Caco-2 (cell line): ENCODE results near the gene TCF12. TPM values are rescaled to one million over a fixed set of nuclear protein-coding genes. Genes with fewer than 3 reads are reported as not detected.

ENCODE experiments used
- BruUV-seq: library from RNA; stranded (reverse); fragments of 400-500 nt; replicated peaks from 2 replicates; lab custom pipeline; 2021; lab: Mats Ljungman, UMichigan
- CTCF ChIA-PET: fragments of 300-600 bp; sonication (Branson Sonifier 250); formaldehyde crosslinking; loops from one replicate; lab custom pipeline; 2022; ENCODE audit warnings: antibody characterized with exemption; lab: Charles Lee
- POLR2A ChIA-PET: fragments of 300-600 bp; sonication (Branson Sonifier 250); formaldehyde crosslinking; loops from one replicate; lab custom pipeline; 2022; ENCODE audit warnings: antibody characterized with exemption; lab: Charles Lee
- DNase-seq, 2 experiments: peaks; one replicate each; pipeline versions ENCODE4 v3.0.0 to v3.0.0-alpha.2; 2020 to 2022
- H3K27me3 ChIP-seq: replicated peaks from 2 replicates; pipeline ENCODE4 v1.6.0; 2011; ENCODE audit warnings: low read length; ENCODE audit not compliant: control insufficient read depth, insufficient read depth
- H3K36me3 ChIP-seq: 2 replicates; pipeline ENCODE4 v1.5.1; 2011; ENCODE audit warnings: low read length; ENCODE audit not compliant: control insufficient read depth, insufficient read depth
- H3K4me1 ChIP-seq: fragments of 250-450 bp; sonication (Bioruptor Pico); 2 replicates; pipeline ENCODE4 v1.5.1; 2020; ENCODE audit warnings: mild to moderate bottlenecking
- H3K4me3 ChIP-seq: 2 replicates; pipeline ENCODE4 v1.5.1; 2011; ENCODE audit warnings: low read depth, mild to moderate bottlenecking, control low read depth, low read length
- H3K9me3 ChIP-seq: fragments of 250-450 bp; sonication (Bioruptor Pico); 2 replicates; pipeline ENCODE4 v1.5.1; 2020; ENCODE audit warnings: mild to moderate bottlenecking, moderate library complexity
- H3K27ac Mint-ChIP-seq: one replicate; pipeline ENCODE4 v1.8.0; 2022; ENCODE audit warnings: mixed read lengths; ENCODE audit not compliant: unreplicated experiment
- H3K27me3 Mint-ChIP-seq: one replicate; pipeline ENCODE4 v1.8.0; 2022; ENCODE audit warnings: mixed read lengths; ENCODE audit not compliant: insufficient read depth, unreplicated experiment
- H3K36me3 Mint-ChIP-seq: one replicate; pipeline ENCODE4 v1.8.0; 2022; ENCODE audit warnings: mild to moderate bottlenecking, mixed read lengths; ENCODE audit not compliant: insufficient read depth, unreplicated experiment
- H3K4me1 Mint-ChIP-seq: one replicate; pipeline ENCODE4 v1.8.0; 2022; ENCODE audit warnings: low read depth, mixed read lengths; ENCODE audit not compliant: unreplicated experiment
- H3K4me3 Mint-ChIP-seq: one replicate; pipeline ENCODE4 v1.8.0; 2022; ENCODE audit warnings: mild to moderate bottlenecking, moderate library complexity, mixed read lengths; ENCODE audit not compliant: unreplicated experiment
- H3K9me3 Mint-ChIP-seq: one replicate; pipeline ENCODE4 v1.8.0; 2022; ENCODE audit warnings: mixed read lengths; ENCODE audit not compliant: unreplicated experiment
- intact Hi-C: fragments of 100-400 bp; cut with micrococcal nuclease; formaldehyde crosslinking; loops from one replicate; pipeline ENCODE4 v1.10.0; 2022; ENCODE audit not compliant: unreplicated experiment
- total RNA-seq: library from RNA; stranded (reverse); gene quantifications from 2 replicates; pipeline ENCODE4 v1.2.3, GENCODE V29; 2022
- TF ChIP-seq, protein P1 (sequence below), 2 experiments: fragments of 200-600 bp in 1 of 2; IDR thresholded peaks; 1 replicate in 1 of 2; 2 replicates in 1 of 2; pipeline versions ENCODE4 v1.5.1 to v1.8.0; 2011 to 2022; ENCODE audit warnings: antibody characterized with exemption in 1 of 2, control low read depth in 1 of 2, inconsistent platforms in 1 of 2, low read depth in 1 of 2, low read length in 1 of 2, mild to moderate bottlenecking in 1 of 2, moderate library complexity in 1 of 2; ENCODE audit not compliant: insufficient read depth in 1 of 2, severe bottlenecking in 1 of 2, unreplicated experiment in 1 of 2

Gene TCF12
- total RNA-seq, 1 experiment from 2014 or later, result 64.4 TPM

DNA sequence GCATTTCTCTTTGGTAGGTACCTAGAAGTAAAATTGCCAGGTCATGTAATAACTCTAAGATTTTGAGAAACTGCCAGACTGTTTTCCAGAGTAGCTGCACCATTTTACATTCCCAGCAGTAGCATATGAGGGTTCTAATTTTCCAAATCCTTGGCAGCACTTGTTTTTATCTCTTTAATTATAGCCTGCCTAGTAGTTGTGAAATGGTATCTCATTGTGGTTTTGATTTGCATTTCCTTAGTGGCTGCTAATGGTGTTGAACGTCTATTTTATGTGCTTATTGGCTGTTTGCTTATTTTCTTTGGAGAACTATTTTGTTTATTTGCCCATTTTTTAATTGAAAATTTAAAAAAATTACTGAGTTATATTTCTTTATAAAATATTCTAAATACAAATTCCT lies 117.9 kb downstream of the TCF12 start:
- H3K4me3 ChIP-seq, result no peak overlapping the region
- peaks cover 6% of the 10 kb centered on the region for H3K4me1 Mint-ChIP-seq
- intact Hi-C loops, result no loop called here
- H3K9me3 Mint-ChIP-seq, result no peaks in the 10 kb centered on the region
- H3K27me3 Mint-ChIP-seq, result no peaks in the 10 kb centered on the region
- no peak for DNase-seq
- ChIA-PET CTCF (no interaction called here), POLR2A (no interaction called here)
- TF ChIP-seq, protein P1, sequence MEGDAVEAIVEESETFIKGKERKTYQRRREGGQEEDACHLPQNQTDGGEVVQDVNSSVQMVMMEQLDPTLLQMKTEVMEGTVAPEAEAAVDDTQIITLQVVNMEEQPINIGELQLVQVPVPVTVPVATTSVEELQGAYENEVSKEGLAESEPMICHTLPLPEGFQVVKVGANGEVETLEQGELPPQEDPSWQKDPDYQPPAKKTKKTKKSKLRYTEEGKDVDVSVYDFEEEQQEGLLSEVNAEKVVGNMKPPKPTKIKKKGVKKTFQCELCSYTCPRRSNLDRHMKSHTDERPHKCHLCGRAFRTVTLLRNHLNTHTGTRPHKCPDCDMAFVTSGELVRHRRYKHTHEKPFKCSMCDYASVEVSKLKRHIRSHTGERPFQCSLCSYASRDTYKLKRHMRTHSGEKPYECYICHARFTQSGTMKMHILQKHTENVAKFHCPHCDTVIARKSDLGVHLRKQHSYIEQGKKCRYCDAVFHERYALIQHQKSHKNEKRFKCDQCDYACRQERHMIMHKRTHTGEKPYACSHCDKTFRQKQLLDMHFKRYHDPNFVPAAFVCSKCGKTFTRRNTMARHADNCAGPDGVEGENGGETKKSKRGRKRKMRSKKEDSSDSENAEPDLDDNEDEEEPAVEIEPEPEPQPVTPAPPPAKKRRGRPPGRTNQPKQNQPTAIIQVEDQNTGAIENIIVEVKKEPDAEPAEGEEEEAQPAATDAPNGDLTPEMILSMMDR (IDR thresholded peaks at IDR 0.05; ENCODE audit: insufficient read depth in 1 of 2, low read depth in 1 of 2, low read length in 1 of 2, severe bottlenecking in 1 of 2, unreplicated experiment in 1 of 2), result no peak
- no peaks in the 10 kb centered on the region for H3K36me3 ChIP-seq
- no TSS peak for BruUV-seq
- H3K9me3 ChIP-seq, result no peaks in the 10 kb centered on the region
- H3K4me1 ChIP-seq, result no peaks in the 10 kb centered on the region; the same call in 1 of the 2 replicates
- no peak overlapping the region for H3K4me3 Mint-ChIP-seq
- H3K27me3 ChIP-seq, result no peaks in the 10 kb centered on the region
- no peak overlapping the region for H3K27ac Mint-ChIP-seq
- no peaks in the 10 kb centered on the region for H3K36me3 Mint-ChIP-seq

DNA sequence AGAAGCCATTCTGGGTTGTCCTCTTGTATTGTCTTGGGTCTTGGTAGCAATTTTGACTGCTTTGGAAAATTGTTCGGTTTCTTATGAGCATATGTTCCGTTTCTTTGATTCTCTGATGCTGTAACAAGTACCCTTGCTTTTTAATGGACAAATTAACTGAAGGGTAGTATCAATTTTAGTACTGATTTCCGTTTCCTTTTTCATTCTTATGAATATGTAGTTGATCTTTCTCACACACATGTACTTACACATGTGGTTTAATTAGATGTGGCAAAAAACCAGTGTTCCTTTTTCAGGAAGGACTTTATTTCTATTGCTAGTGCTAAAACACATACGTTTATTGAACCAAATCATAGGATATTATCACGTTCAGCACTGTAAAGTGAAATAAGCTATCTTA lies 119.1 kb downstream of the TCF12 start:
- Histone ChIP-seq H3K4me3 (no peak overlapping the region), H3K27me3 (no peaks in the 10 kb centered on the region), H3K4me1 (no peaks in the 10 kb centered on the region; the same call in 1 of the 2 replicates), H3K36me3 (no peaks in the 10 kb centered on the region), H3K9me3 (no peaks in the 10 kb centered on the region)
- no peaks in the 10 kb centered on the region for H3K36me3 Mint-ChIP-seq
- peaks cover 6% of the 10 kb centered on the region for H3K4me1 Mint-ChIP-seq
- intact Hi-C loops, result no loop called here
- no peaks in the 10 kb centered on the region for H3K9me3 Mint-ChIP-seq
- no peak overlapping the region for H3K4me3 Mint-ChIP-seq
- CTCF ChIA-PET, result no interaction called here
- H3K27me3 Mint-ChIP-seq, result no peaks in the 10 kb centered on the region
- POLR2A ChIA-PET, result no interaction called here
- no TSS peak for BruUV-seq
- H3K27ac Mint-ChIP-seq, result no peak overlapping the region
- TF ChIP-seq, protein P1 (IDR thresholded peaks at IDR 0.05; ENCODE audit: insufficient read depth in 1 of 2, low read depth in 1 of 2, low read length in 1 of 2, severe bottlenecking in 1 of 2, unreplicated experiment in 1 of 2), result no peak
- no peak for DNase-seq

DNA sequence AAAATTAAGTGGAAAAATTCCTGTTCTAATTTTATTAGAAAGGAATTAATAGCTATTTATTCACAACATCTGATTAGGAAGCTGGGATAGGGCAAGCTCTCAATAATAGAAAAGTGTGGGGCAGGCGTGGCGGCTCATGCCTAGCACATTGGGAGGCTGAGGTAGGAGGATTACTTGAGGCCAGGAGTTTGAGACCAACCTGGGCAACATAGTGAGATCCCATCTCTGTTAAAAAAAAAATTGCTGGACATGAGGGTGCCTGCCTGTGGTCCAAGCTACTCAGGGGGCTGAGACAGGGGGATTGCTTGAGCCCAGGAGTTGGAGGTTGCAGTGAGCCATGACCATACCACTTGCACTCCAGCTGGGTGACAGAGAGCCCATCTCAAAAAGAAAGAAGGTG lies 119.6 kb downstream of the TCF12 start:
- ChIA-PET POLR2A (no interaction called here), CTCF (no interaction called here)
- Mint-ChIP-seq H3K36me3 (no peaks in the 10 kb centered on the region), H3K4me3 (no peak overlapping the region), H3K27ac (no peak overlapping the region), H3K4me1 (peaks cover under 1% of the 10 kb centered on the region), H3K27me3 (no peaks in the 10 kb centered on the region), H3K9me3 (no peaks in the 10 kb centered on the region)
- Histone ChIP-seq H3K4me1 (no peaks in the 10 kb centered on the region; the same call in 1 of the 2 replicates), H3K36me3 (no peaks in the 10 kb centered on the region), H3K9me3 (no peaks in the 10 kb centered on the region), H3K4me3 (no peak overlapping the region), H3K27me3 (no peaks in the 10 kb centered on the region)
- intact Hi-C loops, result no loop called here
- TF ChIP-seq, protein P1 (IDR thresholded peaks at IDR 0.05; ENCODE audit: insufficient read depth in 1 of 2, low read depth in 1 of 2, low read length in 1 of 2, severe bottlenecking in 1 of 2, unreplicated experiment in 1 of 2), result no peak
- no peak for DNase-seq
- no TSS peak for BruUV-seq
